C4-2B (cell line): ENCODE measurements around the gene FAM81B.

Source experiments
- CTCF ChIP-seq: fragments of 450-650 bp; conservative IDR thresholded peaks from 2 replicates; pipeline ENCODE4 v1.5.1; 2017; ENCODE audit warnings: mild to moderate bottlenecking
- ZFX ChIP-seq: fragments of 450-650 bp; IDR thresholded peaks from 2 replicates; pipeline ENCODE4 v1.6.1; 2017

GRCh38 chr5:95439801-95440493 lies 48.8 kb downstream of the FAM81B start:
- TF ChIP-seq CTCF = no peak
- no peak for TF ChIP-seq ZFX
